ENCODE results near the gene TM7SF2. TPM values are rescaled to one million over a fixed set of nuclear protein-coding genes. Genes with fewer than 3 reads are reported as not detected.

TM7SF2 gene
- 10 to 100 TPM; 22.8 to 26.8 TPM for total RNA-seq

DNA sequence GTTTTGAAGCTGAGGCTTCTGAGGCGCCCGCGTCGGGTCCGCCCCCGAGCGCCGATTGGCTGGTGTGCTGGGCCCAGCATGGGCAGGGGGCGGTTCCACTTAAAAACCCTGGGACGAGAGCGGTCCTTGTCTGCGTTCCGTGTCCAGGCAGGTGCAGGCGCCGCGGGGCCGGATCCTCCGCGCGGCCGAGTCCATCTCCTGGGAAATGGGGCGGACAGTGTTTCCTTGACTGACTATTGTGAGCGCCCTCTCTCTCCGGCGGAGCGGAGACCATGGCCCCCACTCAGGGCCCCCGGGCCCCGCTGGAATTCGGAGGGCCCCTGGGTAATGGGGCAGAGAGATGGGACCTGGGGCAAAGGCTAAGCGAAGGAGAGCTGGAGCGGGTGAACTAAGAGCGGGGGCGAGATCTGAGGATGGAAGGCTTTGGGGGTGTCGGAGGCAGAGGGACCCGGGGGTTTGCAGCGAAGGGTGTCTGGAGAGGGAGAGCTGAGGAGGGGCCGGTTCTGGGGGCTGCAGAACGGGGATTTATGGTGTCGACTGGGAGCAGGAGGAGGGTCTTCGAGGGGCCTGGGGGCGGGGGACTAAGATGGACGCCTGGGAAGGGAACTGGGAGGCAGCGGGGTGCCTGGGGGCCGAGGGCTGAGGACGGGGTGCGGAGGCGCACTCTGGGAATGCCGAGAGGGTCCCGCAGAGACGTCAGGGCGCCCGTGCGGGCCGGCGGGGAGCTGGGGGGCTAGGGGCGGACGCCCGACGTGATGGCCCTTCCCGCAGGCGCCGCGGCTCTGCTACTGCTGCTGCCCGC, at the start of gene TM7SF2:
Gene TM7SF2 (plus strand): TSS at position 129 of the 802 bp plus-strand sequence. CDS start 144 bp downstream, at position 273.
- peaks cover 54% of the 10 kb centered on the region for H3K4me1 Mint-ChIP-seq (ENCODE audit: low read depth)
- ATAC-seq (replicated peaks in 1 of 2): peak; percentile 77 to 78
- peaks cover 0 to 3% of the 10 kb centered on the region in 2 donors for H3K36me3 Mint-ChIP-seq (ENCODE audit: insufficient read depth in 2 of 2)
- no peaks in the 10 kb centered on the region for H3K9me3 Mint-ChIP-seq
- H3K27me3 Mint-ChIP-seq (ENCODE audit: low read depth): no peaks in the 10 kb centered on the region
- peak within 1 kb of the TSS; percentile 98 to 100 for H3K4me3 Mint-ChIP-seq
- H3K27ac Mint-ChIP-seq: peak within 1 kb of the TSS; percentile 90
- DNase-seq: peak; percentile 96 to 97

DNA sequence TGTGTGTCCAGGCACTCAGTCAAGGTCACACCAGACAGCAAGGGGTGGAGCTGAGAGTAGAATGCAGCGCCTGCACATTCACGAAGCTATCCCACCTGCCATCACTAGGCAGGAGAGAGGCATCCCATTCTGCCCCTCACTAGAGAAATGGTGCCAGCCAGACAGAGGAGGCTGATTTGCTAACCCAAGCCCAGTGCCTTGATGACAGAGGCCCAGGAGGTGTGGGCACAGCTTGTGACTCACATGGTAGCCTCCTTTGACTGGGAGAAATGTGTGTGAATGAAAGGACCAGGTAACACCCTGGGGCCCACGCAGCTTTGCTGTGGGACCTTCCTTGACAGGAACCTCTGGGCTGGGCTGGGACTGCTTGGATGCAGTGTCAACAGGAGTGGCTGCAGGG, 48.1 kb upstream of the TM7SF2 start:
- Mint-ChIP-seq H3K9me3 (no peaks in the 10 kb centered on the region), H3K4me3 (no peak overlapping the region), H3K27me3 (ENCODE audit: low read depth) (no peaks in the 10 kb centered on the region), H3K4me1 (ENCODE audit: low read depth) (peaks cover 6% of the 10 kb centered on the region), H3K36me3 (ENCODE audit: insufficient read depth in 2 of 2) (no peaks in the 10 kb centered on the region), H3K27ac (no peak overlapping the region)
- ATAC-seq (replicated peaks in 1 of 2) (peak; percentile 44 to 50), DNase-seq (no peak)

GRCh38 chr11:65064847-65065240, 46.8 kb upstream of the TM7SF2 start:
- Mint-ChIP-seq H3K4me1 (ENCODE audit: low read depth) (peaks cover 6% of the 10 kb centered on the region), H3K4me3 (no peak overlapping the region), H3K27me3 (ENCODE audit: low read depth) (no peaks in the 10 kb centered on the region), H3K27ac (no peak overlapping the region), H3K9me3 (no peaks in the 10 kb centered on the region), H3K36me3 (ENCODE audit: insufficient read depth in 2 of 2) (no peaks in the 10 kb centered on the region)
- DNase-seq (no peak), ATAC-seq (replicated peaks in 1 of 2) (no peak)

DNA sequence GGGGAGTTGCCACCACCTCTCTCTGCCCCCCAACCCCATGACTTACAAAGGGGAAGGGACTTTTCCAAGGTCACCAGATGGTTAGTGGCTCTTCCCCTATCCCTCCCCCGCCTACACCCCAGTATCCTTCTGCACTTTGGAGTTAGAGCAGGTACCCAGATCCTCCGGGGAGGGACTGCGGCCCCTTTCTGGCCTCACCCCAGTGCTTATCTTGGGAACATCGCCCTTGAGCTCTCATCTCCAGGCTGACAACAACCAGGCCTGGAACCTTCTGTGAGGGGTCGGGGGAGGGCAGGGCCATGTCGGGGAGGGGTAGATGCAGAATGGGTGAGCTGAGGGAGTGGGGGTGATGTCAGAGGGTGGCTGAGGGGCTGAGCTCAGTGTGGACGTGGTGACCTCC, 45.8 kb upstream of the TM7SF2 start:
- no peak for DNase-seq
- Mint-ChIP-seq H3K9me3 (no peaks in the 10 kb centered on the region), H3K27ac (no peak overlapping the region), H3K36me3 (ENCODE audit: insufficient read depth in 2 of 2) (no peaks in the 10 kb centered on the region), H3K4me3 (no peak overlapping the region), H3K4me1 (ENCODE audit: low read depth) (peaks cover 3% of the 10 kb centered on the region), H3K27me3 (ENCODE audit: low read depth) (no peaks in the 10 kb centered on the region)
- ATAC-seq (replicated peaks in 1 of 2): no peak

DNA sequence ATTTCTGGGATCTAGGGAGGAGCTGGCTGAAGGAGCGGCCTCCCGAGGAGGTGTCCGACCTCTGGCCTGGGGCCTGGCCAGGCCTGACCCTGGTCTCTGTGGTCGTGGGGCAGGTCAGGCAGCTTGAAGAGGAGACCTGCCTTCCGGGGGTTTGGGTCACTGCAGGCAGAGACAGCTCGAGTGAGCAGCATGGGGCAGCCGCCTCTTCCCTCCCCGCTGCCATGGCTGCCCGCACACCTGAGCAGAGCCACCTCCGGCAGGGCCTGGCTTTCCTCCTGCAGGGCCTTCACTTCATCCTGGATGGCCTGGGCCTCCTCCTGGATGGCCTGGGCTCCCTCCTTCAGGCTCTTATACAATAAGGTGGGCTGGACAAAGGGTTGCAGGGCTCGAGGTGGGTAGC, 45.4 kb upstream of the TM7SF2 start:
- H3K4me3 Mint-ChIP-seq: no peak overlapping the region
- H3K4me1 Mint-ChIP-seq (ENCODE audit: low read depth): no peaks in the 10 kb centered on the region
- no peaks in the 10 kb centered on the region for H3K36me3 Mint-ChIP-seq (ENCODE audit: insufficient read depth in 2 of 2)
- no peak for ATAC-seq (replicated peaks in 1 of 2)
- H3K27me3 Mint-ChIP-seq (ENCODE audit: low read depth): no peaks in the 10 kb centered on the region
- DNase-seq: no peak
- H3K27ac Mint-ChIP-seq: no peak overlapping the region
- no peaks in the 10 kb centered on the region for H3K9me3 Mint-ChIP-seq

DNA sequence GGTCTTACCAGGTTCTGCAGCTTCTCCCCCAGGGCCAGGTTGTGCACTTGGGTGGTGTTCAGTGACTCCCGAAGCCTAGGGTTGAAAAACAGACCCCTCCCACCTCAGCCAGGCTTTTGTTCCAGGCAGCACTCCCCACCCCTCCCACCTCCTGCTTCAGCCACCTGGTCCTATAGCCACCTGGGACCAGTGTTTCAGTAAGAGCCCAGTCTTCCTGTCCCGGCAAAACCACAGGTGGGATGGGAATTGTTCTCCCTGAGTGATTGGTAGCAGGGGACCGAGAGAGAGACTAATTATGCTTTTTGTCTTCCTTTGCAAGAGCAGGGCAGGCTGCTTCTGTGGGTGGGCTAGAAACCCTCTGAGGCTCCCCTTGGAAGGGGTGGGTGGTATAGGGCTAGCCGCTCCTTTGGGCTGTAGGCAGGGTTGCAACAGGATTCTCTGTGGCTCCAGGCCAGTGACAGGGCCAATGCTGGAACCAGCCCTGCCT, 44.8 kb upstream of the TM7SF2 start:
- Mint-ChIP-seq H3K4me3 (no peak overlapping the region), H3K4me1 (ENCODE audit: low read depth) (no peaks in the 10 kb centered on the region), H3K27me3 (ENCODE audit: low read depth) (no peaks in the 10 kb centered on the region), H3K27ac (no peak overlapping the region), H3K9me3 (no peaks in the 10 kb centered on the region), H3K36me3 (ENCODE audit: insufficient read depth in 2 of 2) (no peaks in the 10 kb centered on the region)
- ATAC-seq (replicated peaks in 1 of 2): no peak
- no peak for DNase-seq

DNA sequence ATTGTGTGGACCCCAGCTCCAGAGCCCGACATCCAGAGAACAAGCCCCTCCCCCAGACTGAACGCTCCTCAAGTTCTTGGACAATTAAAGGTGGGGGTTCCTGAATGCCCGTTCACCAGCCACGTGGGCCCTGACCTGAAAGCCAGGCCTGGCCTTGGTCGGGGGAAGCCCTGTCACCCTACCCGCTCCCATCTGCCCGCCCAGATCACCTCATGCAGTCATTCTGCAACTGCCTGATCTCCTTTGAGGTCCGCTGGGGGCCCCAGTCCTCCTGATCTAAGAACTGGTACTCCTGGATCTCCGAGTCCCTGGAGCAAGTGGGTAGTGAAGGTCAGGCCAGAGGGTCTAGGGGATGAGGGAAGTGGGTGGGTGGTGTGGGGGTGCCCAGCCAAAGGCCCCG, 44.2 kb upstream of the TM7SF2 start:
- ATAC-seq (replicated peaks in 1 of 2): no peak

GRCh38 chr11:65069217-65069616, 42.5 kb upstream of the TM7SF2 start:
- ATAC-seq (replicated peaks in 1 of 2) (no peak), DNase-seq (no peak)
- no peaks in the 10 kb centered on the region for H3K36me3 Mint-ChIP-seq (ENCODE audit: insufficient read depth in 2 of 2)
- H3K9me3 Mint-ChIP-seq: no peaks in the 10 kb centered on the region
- H3K4me1 Mint-ChIP-seq (ENCODE audit: low read depth): no peaks in the 10 kb centered on the region
- H3K27ac Mint-ChIP-seq: no peak overlapping the region
- no peaks in the 10 kb centered on the region for H3K27me3 Mint-ChIP-seq (ENCODE audit: low read depth)
- H3K4me3 Mint-ChIP-seq: no peak overlapping the region

More for the DNA sequence above, 44.2 kb upstream of the TM7SF2 start:
- H3K4me3 Mint-ChIP-seq: no peak overlapping the region
- H3K36me3 Mint-ChIP-seq (ENCODE audit: insufficient read depth in 2 of 2): no peaks in the 10 kb centered on the region
- H3K27ac Mint-ChIP-seq: no peak overlapping the region
- no peaks in the 10 kb centered on the region for H3K9me3 Mint-ChIP-seq
- DNase-seq: no peak
- H3K27me3 Mint-ChIP-seq (ENCODE audit: low read depth): no peaks in the 10 kb centered on the region
- no peaks in the 10 kb centered on the region for H3K4me1 Mint-ChIP-seq (ENCODE audit: low read depth)

DNA sequence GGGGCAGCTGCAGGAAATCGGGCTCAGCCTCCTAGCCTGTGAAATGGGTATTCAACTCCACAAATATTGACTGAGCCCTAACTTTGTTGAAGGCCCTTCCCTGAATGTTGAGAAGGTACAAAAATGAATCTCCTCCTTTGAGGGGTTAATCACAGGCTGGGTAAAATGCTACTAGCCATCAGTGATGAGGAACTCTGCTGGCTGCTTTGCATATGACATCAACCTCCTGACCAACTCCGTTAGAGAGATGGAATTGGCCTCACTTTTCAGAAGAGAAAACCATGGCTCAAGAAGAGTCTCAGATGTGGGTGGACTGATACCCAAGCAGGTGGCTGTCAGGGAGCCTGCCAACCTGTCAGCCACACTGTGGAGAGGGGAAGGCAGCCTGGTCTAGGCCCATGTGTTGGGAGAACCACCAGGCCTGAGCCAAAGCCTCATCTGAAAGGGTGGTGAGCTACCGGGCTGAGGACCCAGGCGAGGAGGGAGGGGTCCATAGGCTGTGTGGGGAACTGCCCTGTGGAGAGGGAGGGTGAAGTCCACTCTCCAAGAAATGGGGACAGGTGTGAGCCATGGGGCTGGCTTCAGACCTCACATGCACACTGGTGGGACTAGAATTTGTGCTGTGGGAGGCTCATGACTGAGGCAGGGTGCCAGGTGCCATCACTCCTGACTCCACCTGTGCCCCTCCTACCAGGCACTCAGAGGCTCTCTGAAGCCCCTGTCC, 39.6 kb upstream of the TM7SF2 start:
- no peaks in the 10 kb centered on the region for H3K27me3 Mint-ChIP-seq (ENCODE audit: low read depth)
- H3K27ac Mint-ChIP-seq: no peak overlapping the region
- peaks cover 0 to 8% of the 10 kb centered on the region in 2 donors for H3K36me3 Mint-ChIP-seq (ENCODE audit: insufficient read depth in 2 of 2)
- H3K9me3 Mint-ChIP-seq: no peaks in the 10 kb centered on the region
- no peak for DNase-seq
- H3K4me3 Mint-ChIP-seq: no peak overlapping the region
- H3K4me1 Mint-ChIP-seq (ENCODE audit: low read depth): peaks cover 9% of the 10 kb centered on the region
- peak; percentile 4 to 14 for ATAC-seq (replicated peaks in 1 of 2)

DNA sequence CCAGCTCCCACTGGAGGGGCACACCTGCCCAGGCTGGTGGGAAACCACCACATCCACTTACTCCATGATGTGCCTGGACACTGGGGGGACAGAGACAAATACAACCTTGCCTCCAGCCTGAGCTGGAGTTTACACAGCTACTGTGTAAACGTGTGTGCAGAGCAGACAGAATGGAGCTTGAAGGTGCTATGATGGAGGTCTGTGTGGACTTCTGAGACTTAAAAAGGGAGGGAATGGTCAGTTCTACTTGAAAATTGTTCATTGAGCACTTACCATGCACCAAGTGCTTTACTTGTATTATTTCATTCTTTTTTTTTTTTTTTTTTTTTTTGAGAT, 39.1 kb upstream of the TM7SF2 start:
- H3K9me3 Mint-ChIP-seq: no peaks in the 10 kb centered on the region
- peaks cover 10% of the 10 kb centered on the region for H3K4me1 Mint-ChIP-seq (ENCODE audit: low read depth)
- H3K36me3 Mint-ChIP-seq (ENCODE audit: insufficient read depth in 2 of 2): peaks cover 0 to 10% of the 10 kb centered on the region in 2 donors
- no peak overlapping the region for H3K27ac Mint-ChIP-seq
- no peak for DNase-seq
- no peak overlapping the region for H3K4me3 Mint-ChIP-seq
- H3K27me3 Mint-ChIP-seq (ENCODE audit: low read depth): no peaks in the 10 kb centered on the region
- ATAC-seq (replicated peaks in 1 of 2): peak in 1 of 2 donors; percentile 14

DNA sequence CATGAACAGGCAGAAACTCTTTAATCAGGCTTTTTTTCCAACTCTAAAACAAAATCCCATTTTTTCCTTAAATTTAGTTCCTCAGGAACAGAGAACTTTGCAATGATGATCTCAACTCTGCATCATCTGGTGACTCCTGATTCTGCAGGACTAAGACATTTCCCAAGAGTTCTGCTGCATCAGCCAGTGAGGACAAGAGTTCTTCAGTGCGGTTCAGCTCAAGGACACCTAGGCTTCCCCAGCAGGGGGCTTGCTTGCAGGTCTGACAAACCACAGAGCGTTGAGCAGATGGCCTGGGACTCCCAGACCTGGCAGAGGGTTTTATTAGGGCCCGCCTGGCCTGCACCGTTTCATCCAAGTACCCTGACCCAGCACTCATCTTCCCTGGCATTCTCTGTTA, 34.2 kb upstream of the TM7SF2 start:
- peaks cover 11 to 35% of the 10 kb centered on the region in 2 donors for H3K36me3 Mint-ChIP-seq (ENCODE audit: insufficient read depth in 2 of 2)
- no peak overlapping the region for H3K4me3 Mint-ChIP-seq
- H3K9me3 Mint-ChIP-seq: no peaks in the 10 kb centered on the region
- H3K27me3 Mint-ChIP-seq (ENCODE audit: low read depth): no peaks in the 10 kb centered on the region
- H3K27ac Mint-ChIP-seq: no peak overlapping the region
- ATAC-seq (replicated peaks in 1 of 2) (no peak), DNase-seq (no peak)
- H3K4me1 Mint-ChIP-seq (ENCODE audit: low read depth): peaks cover 54% of the 10 kb centered on the region

DNA sequence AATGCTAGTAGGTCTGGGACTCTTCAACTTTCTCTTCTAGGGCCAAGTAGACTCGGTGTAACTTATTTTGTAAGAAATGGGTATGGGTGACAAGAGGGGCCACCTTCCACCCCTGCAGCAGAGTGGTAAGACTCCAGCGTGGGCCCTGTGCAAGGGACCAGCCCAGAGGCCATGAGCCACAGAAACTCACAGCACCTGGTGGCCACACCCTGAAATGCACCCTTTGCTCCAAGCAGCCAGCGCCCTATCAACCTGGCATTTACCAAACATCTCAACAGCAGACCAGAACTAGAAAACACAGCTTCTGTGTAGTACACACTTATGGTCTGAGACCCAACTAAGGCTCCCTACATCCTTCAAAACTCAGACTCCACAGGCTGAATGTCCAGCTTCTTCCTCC, 33.5 kb upstream of the TM7SF2 start:
- DNase-seq (peak; percentile 69 to 73), ATAC-seq (replicated peaks in 1 of 2) (peak; percentile 87 to 88)
- Mint-ChIP-seq H3K4me1 (ENCODE audit: low read depth) (peaks cover 60% of the 10 kb centered on the region), H3K27ac (peak overlapping the region; percentile 80), H3K9me3 (no peaks in the 10 kb centered on the region), H3K4me3 (peak overlapping the region; percentile 42 to 50), H3K27me3 (ENCODE audit: low read depth) (no peaks in the 10 kb centered on the region), H3K36me3 (ENCODE audit: insufficient read depth in 2 of 2) (peaks cover 15 to 39% of the 10 kb centered on the region in 2 donors)

- H3K36me3 Mint-ChIP-seq (ENCODE audit: insufficient read depth in 2 of 2): peaks cover 19 to 40% of the 10 kb centered on the region in 2 donors
- no peak for DNase-seq
- no peaks in the 10 kb centered on the region for H3K9me3 Mint-ChIP-seq
- H3K27ac Mint-ChIP-seq: peak overlapping the region; percentile 80
- no peak for ATAC-seq (replicated peaks in 1 of 2)
- no peaks in the 10 kb centered on the region for H3K27me3 Mint-ChIP-seq (ENCODE audit: low read depth)
- H3K4me3 Mint-ChIP-seq: peak overlapping the region; percentile 42 to 50
- H3K4me1 Mint-ChIP-seq (ENCODE audit: low read depth): peaks cover 61% of the 10 kb centered on the region
Measured at GRCh38 chr11:65078786-65079342, 32.8 kb upstream of the TM7SF2 start.

Data from activated T-cell treated with anti-CD3 and anti-CD28 coated beads, Interleukin-2, amount 50 U/mL, for 72 hours (primary cell).